Dendritic cell treated with granulocyte-macrophage colony-stimulating factor and Interleukin-4, amounts not matched to agents 40 ng/mL and 50 ng/mL, for 4 days (primary cell): Measurements from ENCODE around the gene TSR3.

Source experiments
- H3K27ac Mint-ChIP-seq: one replicate; pipeline ENCODE4 v1.8.0; 2022; ENCODE audit warnings: mild to moderate bottlenecking, mixed read lengths
- H3K27me3 Mint-ChIP-seq: one replicate; pipeline ENCODE4 v1.8.0; 2022; ENCODE audit warnings: mild to moderate bottlenecking, mixed read lengths
- H3K36me3 Mint-ChIP-seq: one replicate; pipeline ENCODE4 v1.8.0; 2022; ENCODE audit warnings: low read depth, mixed read lengths
- H3K4me1 Mint-ChIP-seq: one replicate; pipeline ENCODE4 v1.8.0; 2022; ENCODE audit warnings: low read depth, mixed read lengths
- H3K4me3 Mint-ChIP-seq: one replicate; pipeline ENCODE4 v1.8.0; 2022; ENCODE audit warnings: mild to moderate bottlenecking, moderate library complexity, mixed read lengths
- H3K9me3 Mint-ChIP-seq: one replicate; pipeline ENCODE4 v1.8.0; 2022; ENCODE audit warnings: mixed read lengths
- intact Hi-C: fragments of 100-400 bp; cut with micrococcal nuclease; formaldehyde crosslinking; loops from one replicate; pipeline ENCODE4 v1.15.0; 2022

The TSR3 gene

DNA sequence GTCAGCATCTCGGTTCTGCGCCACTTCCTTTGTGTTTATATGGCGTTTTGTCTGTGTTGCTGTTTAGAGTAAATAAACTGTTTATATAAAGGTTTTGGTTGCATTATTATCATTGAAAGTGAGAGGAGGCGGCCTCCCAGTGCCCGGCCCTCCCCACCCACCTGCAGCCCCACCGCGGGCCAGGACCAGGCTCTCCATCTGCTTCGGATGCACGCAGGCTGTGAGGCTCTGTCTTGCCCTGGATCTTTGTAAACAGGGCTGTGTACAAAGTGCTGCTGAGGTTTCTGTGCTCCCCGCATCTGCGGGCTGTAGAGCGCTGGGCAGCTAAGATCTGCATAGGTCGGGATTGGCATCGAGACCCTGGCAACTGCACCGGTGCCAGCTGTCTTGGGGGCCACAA is 26.4 kb downstream of the TSR3 start:
- peaks cover 56% of the 10 kb centered on the region for H3K36me3 Mint-ChIP-seq
- no peaks in the 10 kb centered on the region for H3K4me1 Mint-ChIP-seq
- peaks cover 3% of the 10 kb centered on the region for H3K27me3 Mint-ChIP-seq
- intact Hi-C loops: no loop called here
- no peaks in the 10 kb centered on the region for H3K9me3 Mint-ChIP-seq
- H3K4me3 Mint-ChIP-seq: no peak overlapping the region
- H3K27ac Mint-ChIP-seq: no peak overlapping the region

DNA sequence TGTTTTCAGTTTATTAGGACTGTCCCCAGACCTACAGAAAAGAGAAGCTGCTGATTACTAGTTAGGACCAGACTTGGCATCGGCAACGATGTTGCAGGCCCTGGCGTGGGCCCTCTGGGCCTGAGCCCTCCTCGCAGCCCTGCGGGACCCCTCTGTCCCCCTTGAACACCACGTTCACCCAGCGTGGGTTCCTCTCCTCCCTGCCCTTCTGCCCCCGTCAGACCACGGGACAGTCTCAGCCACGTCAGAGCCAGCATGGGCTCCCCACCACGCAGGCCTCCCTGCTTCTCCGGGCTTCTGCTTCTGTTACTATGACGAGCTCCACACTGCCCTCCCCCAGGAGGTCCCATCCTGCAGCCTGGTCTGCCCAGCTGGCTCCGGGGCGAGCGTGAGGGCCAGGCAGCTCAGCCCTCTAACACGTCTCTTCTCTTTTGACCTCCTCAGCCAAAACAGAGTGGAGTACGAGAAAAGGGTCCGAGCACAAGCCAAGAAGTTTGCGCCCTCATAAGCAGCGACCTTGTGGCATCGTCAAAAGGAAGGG is 27.3 kb downstream of the TSR3 start:
- H3K36me3 Mint-ChIP-seq: peaks cover 65% of the 10 kb centered on the region
- no peaks in the 10 kb centered on the region for H3K4me1 Mint-ChIP-seq
- no peaks in the 10 kb centered on the region for H3K27me3 Mint-ChIP-seq
- intact Hi-C loops: no loop called here
- no peak overlapping the region for H3K4me3 Mint-ChIP-seq
- no peaks in the 10 kb centered on the region for H3K9me3 Mint-ChIP-seq
- H3K27ac Mint-ChIP-seq: no peak overlapping the region

DNA sequence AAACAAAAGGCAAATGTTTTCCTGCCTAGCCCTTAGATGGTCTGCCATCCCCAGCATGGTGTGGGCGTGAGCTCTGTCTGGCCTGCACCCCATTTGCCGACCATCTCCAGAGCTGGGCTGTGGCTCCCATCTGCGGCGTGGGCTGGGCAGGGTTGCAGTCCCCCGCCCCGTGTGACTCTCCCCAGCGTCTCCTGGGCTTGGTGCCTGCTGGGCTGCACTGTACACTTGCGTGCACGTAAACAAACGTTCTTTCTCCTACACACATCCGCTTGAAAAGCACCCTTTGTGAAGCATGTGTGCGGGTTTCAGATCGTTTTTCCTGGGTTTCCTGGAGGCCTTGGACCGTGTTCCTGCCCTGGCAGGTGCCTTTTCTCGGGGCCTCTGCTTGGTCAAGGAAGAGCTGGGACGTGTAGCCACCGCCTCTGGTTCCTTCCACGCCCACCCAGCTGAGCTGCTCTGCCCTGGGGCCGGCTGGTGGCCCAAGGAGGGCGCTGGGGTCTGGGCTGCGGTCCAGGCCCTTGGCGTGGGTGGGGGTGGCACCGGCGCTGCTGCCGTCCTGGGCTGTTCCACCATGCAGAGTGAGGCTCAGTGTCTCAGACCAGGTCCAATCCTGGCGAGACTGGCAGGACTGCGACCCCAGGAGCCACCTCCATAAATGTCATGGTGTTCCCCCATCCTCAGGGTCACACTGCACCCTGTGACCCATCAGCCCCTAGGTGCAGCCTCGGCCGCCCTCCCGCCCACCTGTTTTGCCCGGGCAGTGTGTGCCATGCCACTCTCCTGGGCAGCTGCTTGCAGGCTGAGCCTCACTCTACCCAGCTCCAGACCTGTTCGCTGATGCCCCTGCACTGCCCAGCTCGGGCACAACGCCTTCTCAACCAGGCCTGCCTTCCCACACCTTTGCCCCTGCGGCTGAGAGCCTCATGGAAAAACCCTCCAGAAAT is 28.1 kb downstream of the TSR3 start:
- no peaks in the 10 kb centered on the region for H3K9me3 Mint-ChIP-seq
- H3K4me3 Mint-ChIP-seq: no peak overlapping the region
- H3K36me3 Mint-ChIP-seq: peaks cover 73% of the 10 kb centered on the region
- no peak overlapping the region for H3K27ac Mint-ChIP-seq
- intact Hi-C loops: no loop called here
- no peaks in the 10 kb centered on the region for H3K4me1 Mint-ChIP-seq
- no peaks in the 10 kb centered on the region for H3K27me3 Mint-ChIP-seq

DNA sequence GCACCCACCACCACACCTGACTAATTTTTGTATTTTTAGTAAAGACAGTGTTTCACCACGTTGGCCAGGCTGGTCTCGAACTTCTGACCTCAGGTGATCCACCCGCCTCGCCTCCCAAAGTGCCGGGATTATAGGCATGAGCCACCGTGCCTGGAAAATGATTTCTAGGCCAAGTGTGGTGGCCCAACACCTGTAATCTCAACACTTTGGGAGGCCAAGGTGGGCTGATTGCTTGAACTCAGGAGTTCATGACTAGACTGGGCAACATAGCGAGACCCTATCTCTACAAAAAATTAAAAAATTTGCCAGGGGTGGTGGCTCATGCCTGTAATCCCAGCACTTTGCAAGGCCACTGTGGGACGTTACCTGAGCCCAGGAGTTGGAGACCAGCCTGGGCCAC is 29.3 kb downstream of the TSR3 start:
- intact Hi-C loops: no loop called here
- H3K4me1 Mint-ChIP-seq: no peaks in the 10 kb centered on the region
- H3K27ac Mint-ChIP-seq: no peak overlapping the region
- peaks cover 84% of the 10 kb centered on the region for H3K36me3 Mint-ChIP-seq
- H3K4me3 Mint-ChIP-seq: no peak overlapping the region
- no peaks in the 10 kb centered on the region for H3K9me3 Mint-ChIP-seq
- no peaks in the 10 kb centered on the region for H3K27me3 Mint-ChIP-seq

DNA sequence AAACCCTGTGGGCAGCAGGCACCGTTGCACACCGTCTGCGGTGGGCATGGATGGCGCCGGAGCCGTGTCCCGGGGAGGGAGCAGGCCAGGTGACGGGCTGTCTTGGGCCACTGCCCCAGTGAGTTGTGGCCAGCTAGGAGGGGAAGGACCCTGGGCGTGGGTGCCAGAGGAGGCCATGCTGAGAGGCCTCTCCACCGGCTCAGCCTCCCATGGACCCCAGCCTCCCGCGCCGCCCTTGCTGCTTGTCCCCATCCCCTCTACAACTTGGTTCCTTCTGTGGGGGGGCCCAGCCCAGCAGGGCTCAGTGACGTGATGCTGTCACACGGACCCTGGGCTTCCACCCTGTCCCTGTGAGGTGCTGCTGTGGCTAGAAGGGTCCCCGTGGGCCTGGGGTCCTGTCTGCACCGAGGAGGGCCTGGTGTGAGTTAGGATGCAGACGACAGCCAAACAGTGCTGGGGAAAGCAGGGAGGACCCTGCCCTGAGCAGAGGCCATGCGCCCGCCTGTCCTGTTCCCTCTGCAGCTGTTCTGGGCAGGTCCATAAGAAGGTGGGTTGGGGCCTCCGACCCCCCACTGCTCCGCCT is 30.9 kb downstream of the TSR3 start:
- Mint-ChIP-seq H3K4me3 (no peak overlapping the region), H3K27me3 (no peaks in the 10 kb centered on the region), H3K9me3 (no peaks in the 10 kb centered on the region), H3K27ac (no peak overlapping the region), H3K4me1 (no peaks in the 10 kb centered on the region), H3K36me3 (peaks cover 100% of the 10 kb centered on the region)
- intact Hi-C loops: no loop called here

DNA sequence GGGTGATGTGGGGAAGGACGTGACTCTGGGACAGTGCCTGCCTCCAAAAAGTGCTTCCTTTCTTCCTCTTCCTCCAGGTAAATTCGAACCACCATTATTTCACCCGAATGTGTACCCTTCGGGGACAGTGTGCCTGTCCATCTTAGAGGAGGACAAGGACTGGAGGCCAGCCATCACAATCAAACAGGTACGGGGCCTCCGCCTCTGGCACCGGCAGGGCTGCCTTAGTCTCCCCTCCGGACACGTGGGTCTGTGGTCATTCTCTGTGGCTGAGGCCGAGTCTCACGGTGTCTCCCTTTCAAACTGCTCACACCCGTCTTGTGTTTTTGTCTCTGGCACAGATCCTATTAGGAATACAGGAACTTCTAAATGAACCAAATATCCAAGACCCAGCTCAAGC is 31.6 kb downstream of the TSR3 start:
- intact Hi-C loops: no loop called here
- Mint-ChIP-seq H3K27ac (no peak overlapping the region), H3K36me3 (peaks cover 100% of the 10 kb centered on the region), H3K4me3 (no peak overlapping the region), H3K27me3 (no peaks in the 10 kb centered on the region), H3K4me1 (no peaks in the 10 kb centered on the region), H3K9me3 (no peaks in the 10 kb centered on the region)

DNA sequence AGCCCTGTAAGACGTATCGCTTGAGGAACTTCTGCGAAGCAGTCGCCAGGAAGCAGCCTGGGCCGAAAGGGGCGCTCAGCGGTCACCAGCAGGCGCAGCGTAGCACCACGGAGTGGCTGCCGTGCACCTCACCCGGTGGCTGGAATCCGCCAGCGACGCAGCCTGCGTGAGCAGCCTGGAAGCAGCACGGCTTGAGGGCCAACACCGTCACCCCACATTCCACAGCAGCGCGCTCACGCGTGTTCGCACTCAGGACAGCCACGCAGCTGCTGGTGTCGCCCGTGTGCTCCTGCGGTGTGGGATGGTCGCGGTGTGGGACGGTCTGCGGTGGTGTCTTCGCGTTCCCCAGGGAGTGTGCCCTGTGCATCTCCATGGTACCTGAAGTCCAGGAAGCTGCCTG is 32.6 kb downstream of the TSR3 start:
- no peaks in the 10 kb centered on the region for H3K4me1 Mint-ChIP-seq
- H3K4me3 Mint-ChIP-seq: no peak overlapping the region
- no peak overlapping the region for H3K27ac Mint-ChIP-seq

DNA sequence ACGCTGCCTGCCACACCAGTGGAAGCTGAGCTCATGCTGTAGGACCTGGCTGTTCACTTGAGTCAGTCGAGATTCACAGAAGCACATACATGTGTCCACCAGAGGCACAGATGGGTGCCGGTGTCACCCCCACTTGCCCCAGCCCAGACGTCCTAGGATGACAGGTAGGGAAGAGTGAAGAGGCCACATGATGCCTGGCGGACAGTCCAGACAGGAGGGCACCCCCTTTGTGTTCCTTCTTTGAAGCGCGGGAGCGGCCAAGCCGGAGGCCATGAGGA is 33.5 kb downstream of the TSR3 start:
- intact Hi-C loops: loop anchor here (10.0 kb wide), 1 partner anchor 87 kb away; no protein-coding TSS in a partner anchor
- H3K27me3 Mint-ChIP-seq: no peaks in the 10 kb centered on the region
- no peak overlapping the region for H3K4me3 Mint-ChIP-seq
- H3K4me1 Mint-ChIP-seq: peaks cover under 1% of the 10 kb centered on the region
- no peaks in the 10 kb centered on the region for H3K9me3 Mint-ChIP-seq
- peaks cover 100% of the 10 kb centered on the region for H3K36me3 Mint-ChIP-seq
- no peak overlapping the region for H3K27ac Mint-ChIP-seq

More for the DNA sequence above, 32.6 kb downstream of the TSR3 start:
- intact Hi-C loops: loop anchor here (10.0 kb wide), 1 partner anchor 86 kb away; no protein-coding TSS in a partner anchor
- no peaks in the 10 kb centered on the region for H3K27me3 Mint-ChIP-seq
- peaks cover 100% of the 10 kb centered on the region for H3K36me3 Mint-ChIP-seq
- no peaks in the 10 kb centered on the region for H3K9me3 Mint-ChIP-seq

DNA sequence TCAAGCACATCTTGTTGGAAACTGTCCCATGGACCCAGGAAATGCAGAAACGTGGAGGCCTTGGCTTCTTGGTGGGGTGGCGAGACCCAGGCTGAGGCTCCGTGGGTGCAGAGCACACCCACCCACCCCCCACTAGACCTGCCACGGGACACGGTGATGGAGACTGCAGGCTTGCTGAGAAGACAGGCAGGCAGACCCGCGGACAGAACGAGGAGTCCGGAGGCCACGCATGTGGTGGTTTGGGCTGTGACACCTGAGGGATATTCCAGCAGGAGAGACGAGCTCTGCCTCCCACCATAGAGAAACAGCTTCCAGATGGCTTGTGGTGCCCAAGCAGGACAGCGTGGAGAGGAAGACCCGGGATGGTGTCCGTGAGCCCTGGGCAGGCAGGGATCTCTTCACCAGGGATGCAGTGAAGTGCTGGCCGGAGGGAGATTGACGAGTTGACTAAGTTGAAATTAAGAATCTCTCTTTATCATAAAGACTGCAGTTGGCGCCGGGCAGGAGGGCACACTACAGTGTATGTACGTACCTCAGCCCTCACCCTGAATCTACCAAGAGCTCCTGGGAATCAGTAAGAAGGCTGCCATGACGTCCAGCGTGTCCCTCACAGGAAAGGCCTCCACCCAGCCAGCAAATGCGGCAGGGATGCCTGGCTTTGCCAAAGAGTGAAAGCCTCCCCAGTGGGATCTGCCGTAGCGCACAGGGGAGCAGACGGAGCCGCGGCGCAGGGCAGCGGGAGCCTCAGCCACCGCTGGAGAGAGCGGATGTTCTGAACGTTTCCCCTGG is 34.0 kb downstream of the TSR3 start:
- no peak overlapping the region for H3K4me3 Mint-ChIP-seq
- peaks cover 100% of the 10 kb centered on the region for H3K36me3 Mint-ChIP-seq
- intact Hi-C loops: loop anchor here (10.0 kb wide), 1 partner anchor 87 kb away; no protein-coding TSS in a partner anchor
- H3K4me1 Mint-ChIP-seq: peaks cover 6% of the 10 kb centered on the region
- H3K27ac Mint-ChIP-seq: no peak overlapping the region
- H3K27me3 Mint-ChIP-seq: no peaks in the 10 kb centered on the region
- no peaks in the 10 kb centered on the region for H3K9me3 Mint-ChIP-seq

DNA sequence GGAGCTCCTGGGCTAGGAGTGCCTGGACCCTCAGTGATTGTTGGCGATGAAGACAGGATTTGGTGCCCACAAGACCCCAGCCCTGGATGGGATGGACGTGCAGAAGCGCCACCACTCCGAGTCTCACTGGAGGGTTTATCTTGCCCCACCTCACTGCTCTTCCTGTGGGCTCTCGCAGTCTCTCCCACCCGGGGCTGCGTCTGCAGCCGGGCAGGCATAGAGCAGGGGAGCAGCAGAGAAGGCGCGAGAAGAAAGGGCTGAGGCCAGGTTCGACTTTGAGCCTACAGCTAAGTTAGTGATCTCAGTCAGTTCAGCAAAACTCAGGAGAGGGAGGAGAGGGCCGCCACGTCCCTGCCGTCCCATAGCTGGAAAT is 35.7 kb downstream of the TSR3 start:
- Mint-ChIP-seq H3K9me3 (no peaks in the 10 kb centered on the region), H3K36me3 (peaks cover 99% of the 10 kb centered on the region), H3K27me3 (no peaks in the 10 kb centered on the region), H3K4me1 (peaks cover 22% of the 10 kb centered on the region), H3K27ac (no peak overlapping the region), H3K4me3 (no peak overlapping the region)
- intact Hi-C loops: loop anchor here (10.0 kb wide), 1 partner anchor 89 kb away; no protein-coding TSS in a partner anchor

DNA sequence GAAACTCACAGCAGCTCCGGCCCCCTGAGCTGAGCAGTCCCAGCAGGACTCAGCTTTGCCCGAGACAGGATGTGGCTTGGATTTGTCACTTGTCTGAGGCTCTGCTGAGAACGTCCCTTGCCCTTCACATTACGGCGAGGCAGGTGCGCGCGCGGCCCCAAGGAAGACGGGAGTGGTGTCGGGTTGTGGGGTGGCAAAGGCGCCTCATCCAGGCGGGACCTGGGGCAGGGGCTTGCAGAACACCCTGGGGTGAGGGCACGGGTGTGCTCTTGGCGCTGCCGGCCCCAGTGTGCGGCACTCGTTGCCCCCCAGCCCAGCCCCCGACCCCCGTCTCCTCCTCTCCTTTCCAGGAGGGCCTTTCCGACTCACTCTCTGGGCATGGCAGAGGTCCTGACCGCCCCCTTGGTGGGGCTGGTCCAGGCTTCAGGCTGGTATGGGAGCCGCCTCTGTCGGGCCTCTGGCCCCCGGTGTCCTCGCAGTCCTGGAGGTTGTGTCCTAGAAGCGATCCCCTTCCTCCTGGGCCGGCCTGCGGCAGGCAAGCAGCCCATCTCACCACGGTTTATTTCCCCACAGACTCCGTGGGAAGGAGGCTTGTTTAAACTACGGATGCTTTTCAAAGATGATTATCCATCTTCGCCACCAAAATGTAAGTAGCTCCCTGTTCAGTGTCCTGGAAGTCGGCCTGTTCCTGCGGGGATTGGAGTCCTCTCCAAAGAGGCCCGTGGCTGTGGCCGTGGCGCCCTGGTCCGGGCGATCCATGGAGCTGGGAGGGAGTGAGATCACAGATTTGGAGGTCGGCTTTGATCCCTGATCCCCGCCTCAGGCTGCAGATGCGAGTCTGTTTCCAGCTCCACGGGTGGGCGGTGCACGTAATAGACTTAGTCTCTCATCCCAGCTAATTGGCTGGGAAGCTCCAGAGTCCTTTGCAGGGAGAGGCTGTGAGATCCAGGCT is 36.3 kb downstream of the TSR3 start:
- no peak overlapping the region for H3K4me3 Mint-ChIP-seq
- peaks cover 99% of the 10 kb centered on the region for H3K36me3 Mint-ChIP-seq
- intact Hi-C loops: loop anchor here (10.0 kb wide), 1 partner anchor 89 kb away; no protein-coding TSS in a partner anchor
- H3K27ac Mint-ChIP-seq: no peak overlapping the region
- H3K27me3 Mint-ChIP-seq: no peaks in the 10 kb centered on the region
- peaks cover 29% of the 10 kb centered on the region for H3K4me1 Mint-ChIP-seq
- H3K9me3 Mint-ChIP-seq: no peaks in the 10 kb centered on the region

DNA sequence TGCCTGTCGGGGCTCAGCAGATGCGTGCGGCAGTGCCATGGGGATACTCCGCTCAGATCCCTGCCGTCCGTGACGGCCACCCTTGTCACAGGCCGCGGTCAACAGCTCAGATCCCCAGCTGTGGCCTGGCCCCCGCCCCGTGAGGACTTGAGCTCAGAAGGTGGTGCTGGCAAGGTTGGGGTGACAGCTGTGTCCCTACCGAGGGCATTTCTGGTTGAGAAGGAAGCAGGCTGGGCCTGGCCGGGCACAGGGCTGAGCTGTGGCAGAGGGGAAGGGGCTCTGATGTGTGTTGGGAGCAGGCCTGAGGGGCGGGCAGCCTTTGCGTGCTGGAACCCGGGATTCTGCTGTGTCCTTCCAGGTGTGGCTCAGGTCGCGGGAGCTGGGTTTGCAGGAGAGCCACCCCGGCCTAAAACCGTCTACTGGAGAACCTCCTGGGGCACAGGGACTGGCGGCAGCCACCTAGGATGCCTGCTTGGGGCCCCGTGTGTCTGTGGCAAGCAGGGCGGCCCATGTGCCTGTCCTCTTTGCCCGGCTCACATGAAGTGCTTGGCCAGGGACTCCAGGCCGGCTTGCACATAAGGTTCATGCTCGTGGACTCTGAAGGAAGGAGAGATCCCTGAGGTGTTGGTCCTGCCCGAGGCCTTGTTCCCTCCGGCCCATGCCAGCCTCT is 37.1 kb downstream of the TSR3 start:
- Mint-ChIP-seq H3K4me3 (no peak overlapping the region), H3K9me3 (no peaks in the 10 kb centered on the region), H3K27me3 (no peaks in the 10 kb centered on the region), H3K27ac (no peak overlapping the region), H3K4me1 (peaks cover 34% of the 10 kb centered on the region), H3K36me3 (peaks cover 96% of the 10 kb centered on the region)
- intact Hi-C loops: loop anchor here (5.0 to 10.0 kb wide), 2 partner anchors 38 to 90 kb away; partner anchors contain the start of genes GNPTG and TSR3
